ENCODE measurements around the gene SGCA. TPM values are rescaled to one million over a fixed set of nuclear protein-coding genes. Genes with fewer than 3 reads are reported as not detected.

Gene SGCA
- total and polyA plus RNA-seq, 2 of the 8 experiments (the other 6 are each of a cell fraction or from before 2014, with no cell fraction given): 0.12 TPM; not detected in 1

GRCh38 chr17:50206604-50207293, 40.9 kb downstream of the SGCA start:
- no peak overlapping the region; the same call in 1 of the 2 replicates for H2BK5ac ChIP-seq (ENCODE audit: low read depth, low read length)
- H4K20me1 ChIP-seq (replicated peaks in 1 of 2; ENCODE audit: control insufficient read depth in 1 of 2, insufficient read depth in 2 of 2, low read length in 2 of 2): no peaks in the 10 kb centered on the region
- no peak overlapping the region for H3K27ac ChIP-seq (ENCODE audit: low read depth, low read length)
- 37 to 100% methylated on average over 1 to 10 of the region's 18 CpGs for WGBS, 2 experiments (ENCODE audit: extremely low coverage in 1 of 2, insufficient coverage in 1 of 2, insufficient read length in 1 of 2, insufficient replicate concordance in 2 of 2, low coverage in 1 of 2, low lambda C conversion rate in 2 of 2, missing lambda C conversion rate in 1 of 2)
- H3K23ac ChIP-seq (ENCODE audit: insufficient read length): no peak overlapping the region
- no peak overlapping the region; the same call in 1 of the 2 replicates for H3K18ac ChIP-seq (ENCODE audit: extremely low read depth, low read length)
- ChIA-PET CTCF (ENCODE audit: partially characterized antibody) (interaction anchor here (1.0 to 24.4 kb wide), 6 partner anchors 8 to 74 kb away, joined by 3 to 1349 read pairs (median 74); partner anchors contain the start of gene TMEM92), POLR2A (ENCODE audit: partially characterized antibody) (interaction anchor here (1.2 to 1.5 kb wide), 3 partner anchors 13 to 124 kb away, joined by 3 to 4 read pairs (median 3); no protein-coding TSS in a partner anchor)
- H2BK20ac ChIP-seq (ENCODE audit: low read length): 0 out of 2 replicates have a peak overlapping the region, but pooled peaks have one; percentile 61
- peaks cover 0 to 19% (median 6%) of the 10 kb centered on the region in 4 experiments; a peak in 5 of 7 replicates for H3K27me3 ChIP-seq (replicated peaks in 1 of 4; ENCODE audit: control insufficient read depth in 3 of 4, extremely low read depth in 1 of 4, insufficient read depth in 3 of 4, low read length in 3 of 4)
- H3K56ac ChIP-seq (replicated peaks; ENCODE audit: insufficient read length, low read depth, low read length): no peak overlapping the region
- no peak overlapping the region for H4K91ac ChIP-seq (replicated peaks; ENCODE audit: insufficient read length, low read length)
- no peak overlapping the region for H4K5ac ChIP-seq (ENCODE audit: insufficient read length, low read depth, low read length)
- H3K9me3 ChIP-seq (ENCODE audit: insufficient read depth in 2 of 2, low read depth in 1 of 2, low read length in 1 of 2): no peaks in the 10 kb centered on the region
- no peak overlapping the region for H2BK120ac ChIP-seq (replicated peaks; ENCODE audit: low read depth, low read length)
- H3K23me2 ChIP-seq (ENCODE audit: low read depth, low read length): no peaks in the 10 kb centered on the region; the same call in 1 of the 2 replicates
- H3K9ac ChIP-seq (replicated peaks in 1 of 4; ENCODE audit: extremely low read depth in 1 of 4, low read depth in 3 of 4, low read length in 3 of 4): no peak overlapping the region
- H3K4me1 ChIP-seq (replicated peaks in 1 of 4; ENCODE audit: control insufficient read depth in 3 of 4, insufficient read depth in 4 of 4, low read length in 3 of 4): peaks cover 18 to 38% (median 35%) of the 10 kb centered on the region in 4 experiments
- H4K8ac ChIP-seq (ENCODE audit: extremely low read depth, insufficient read depth, low read length): no peak overlapping the region
- peak overlapping the region in 1 of 4 experiments; percentile 26; a peak in 2 of 8 replicates for H3K4me3 ChIP-seq (ENCODE audit: extremely low read depth in 1 of 4, insufficient read depth in 2 of 4, low read depth in 3 of 4, low read length in 4 of 4)
- no peak overlapping the region for H3K4ac ChIP-seq (replicated peaks; ENCODE audit: insufficient read length, low read depth, low read length)
- no peak overlapping the region for H2AK5ac ChIP-seq (ENCODE audit: low read depth, low read length)
- H3K79me1 ChIP-seq (ENCODE audit: low read depth, low read length): no peaks in the 10 kb centered on the region
- no peak overlapping the region for H2BK15ac ChIP-seq (ENCODE audit: low read length)
- DNase-seq (ENCODE audit: low read depth in 1 of 2, low spot score in 2 of 2): peak in 1 of 2 experiments; percentile 83
- H3K4me2 ChIP-seq (ENCODE audit: insufficient read depth in 1 of 2, low read depth in 2 of 2, low read length in 2 of 2): peak overlapping the region in 1 of 2 experiments; percentile 35; a peak in 1 of 4 replicates
- no peak overlapping the region for H2AFZ ChIP-seq (ENCODE audit: low read length)
- H3K79me2 ChIP-seq (ENCODE audit: control insufficient read depth in 1 of 2, insufficient read depth in 2 of 2, low read length in 2 of 2): no peaks in the 10 kb centered on the region
- no peaks in the 10 kb centered on the region for H3K36me3 ChIP-seq (ENCODE audit: control insufficient read depth in 2 of 4, insufficient read depth in 4 of 4, low read length in 3 of 4)
- no peak for FAIRE-seq
- no peak overlapping the region for H3K14ac ChIP-seq (ENCODE audit: insufficient read length)
- no peak overlapping the region for H2BK12ac ChIP-seq (ENCODE audit: low read depth, low read length)
- TF ChIP-seq ATF3 (IDR thresholded peaks at IDR 0.05; ENCODE audit: insufficient read depth, low read depth, low read length) (no peak), E2F6 (IDR thresholded peaks at IDR 0.05) (peak; percentile 42; the same call in 1 of the 2 replicates), MAX (IDR thresholded peaks at IDR 0.05) (peak; percentile 73), SIRT6 (IDR thresholded peaks at IDR 0.05; ENCODE audit: low read length) (no peak)
